Endothelial cell (in vitro differentiated cells): ENCODE data around the gene DHRS7. TPM values are rescaled to one million over a fixed set of nuclear protein-coding genes. Genes with fewer than 3 reads are reported as not detected.

Experiments used
- DNase-seq: peaks from one replicate; pipeline ENCODE4 v3.0.0; 2021; ENCODE audit warnings: low spot score
- H3K27ac Mint-ChIP-seq: one replicate; pipeline ENCODE4 v1.8.0; 2021; ENCODE audit warnings: mixed read lengths, inconsistent platforms; ENCODE audit not compliant: unreplicated experiment
- H3K27me3 Mint-ChIP-seq: one replicate; pipeline ENCODE4 v1.8.0; 2021; ENCODE audit warnings: mild to moderate bottlenecking, moderate library complexity, mixed read lengths, inconsistent platforms; ENCODE audit not compliant: unreplicated experiment
- H3K36me3 Mint-ChIP-seq: one replicate; pipeline ENCODE4 v1.8.0; 2021; ENCODE audit warnings: mild to moderate bottlenecking, low read depth, mixed read lengths, inconsistent platforms; ENCODE audit not compliant: unreplicated experiment
- H3K4me1 Mint-ChIP-seq: one replicate; pipeline ENCODE4 v1.8.0; 2021; ENCODE audit warnings: mild to moderate bottlenecking, mixed read lengths, inconsistent platforms; ENCODE audit not compliant: unreplicated experiment
- H3K4me3 Mint-ChIP-seq: one replicate; pipeline ENCODE4 v1.8.0; 2021; ENCODE audit warnings: mild to moderate bottlenecking, mixed read lengths, inconsistent platforms; ENCODE audit not compliant: unreplicated experiment
- H3K9me3 Mint-ChIP-seq: one replicate; pipeline ENCODE4 v1.8.0; 2021; ENCODE audit warnings: mixed read lengths, inconsistent platforms; ENCODE audit not compliant: unreplicated experiment
- total RNA-seq: library from RNA; stranded (reverse); fragmentation: NEBNext Ultra II Directional; extraction: Animal tissue kit (Norgen Biotek cat#: 25700); gene quantifications from one replicate; pipeline ENCODE4 v1.2.1, GENCODE V29; 2021; ENCODE audit not compliant: unreplicated experiment
- TF ChIP-seq, protein P1 (sequence below): fragments of 200-600 bp; sonication (generic); IDR thresholded peaks from one replicate; pipeline ENCODE4 v1.5.0; 2021; ENCODE audit warnings: antibody characterized with exemption; ENCODE audit not compliant: unreplicated experiment

The DHRS7 gene
- total RNA-seq, 1 donor from 2014 or later = 67.3 TPM

- Mint-ChIP-seq H3K36me3 (no peaks in the 10 kb centered on the region), H3K27ac (no peak overlapping the region), H3K4me3 (no peak overlapping the region), H3K9me3 (no peaks in the 10 kb centered on the region), H3K27me3 (peaks cover 1% of the 10 kb centered on the region), H3K4me1 (no peaks in the 10 kb centered on the region)
- no peak for DNase-seq
- TF ChIP-seq, protein P1, sequence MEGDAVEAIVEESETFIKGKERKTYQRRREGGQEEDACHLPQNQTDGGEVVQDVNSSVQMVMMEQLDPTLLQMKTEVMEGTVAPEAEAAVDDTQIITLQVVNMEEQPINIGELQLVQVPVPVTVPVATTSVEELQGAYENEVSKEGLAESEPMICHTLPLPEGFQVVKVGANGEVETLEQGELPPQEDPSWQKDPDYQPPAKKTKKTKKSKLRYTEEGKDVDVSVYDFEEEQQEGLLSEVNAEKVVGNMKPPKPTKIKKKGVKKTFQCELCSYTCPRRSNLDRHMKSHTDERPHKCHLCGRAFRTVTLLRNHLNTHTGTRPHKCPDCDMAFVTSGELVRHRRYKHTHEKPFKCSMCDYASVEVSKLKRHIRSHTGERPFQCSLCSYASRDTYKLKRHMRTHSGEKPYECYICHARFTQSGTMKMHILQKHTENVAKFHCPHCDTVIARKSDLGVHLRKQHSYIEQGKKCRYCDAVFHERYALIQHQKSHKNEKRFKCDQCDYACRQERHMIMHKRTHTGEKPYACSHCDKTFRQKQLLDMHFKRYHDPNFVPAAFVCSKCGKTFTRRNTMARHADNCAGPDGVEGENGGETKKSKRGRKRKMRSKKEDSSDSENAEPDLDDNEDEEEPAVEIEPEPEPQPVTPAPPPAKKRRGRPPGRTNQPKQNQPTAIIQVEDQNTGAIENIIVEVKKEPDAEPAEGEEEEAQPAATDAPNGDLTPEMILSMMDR = no peak
Observed at GRCh38 chr14:60178820-60179219, 13.6 kb upstream of the DHRS7 start.

DNA sequence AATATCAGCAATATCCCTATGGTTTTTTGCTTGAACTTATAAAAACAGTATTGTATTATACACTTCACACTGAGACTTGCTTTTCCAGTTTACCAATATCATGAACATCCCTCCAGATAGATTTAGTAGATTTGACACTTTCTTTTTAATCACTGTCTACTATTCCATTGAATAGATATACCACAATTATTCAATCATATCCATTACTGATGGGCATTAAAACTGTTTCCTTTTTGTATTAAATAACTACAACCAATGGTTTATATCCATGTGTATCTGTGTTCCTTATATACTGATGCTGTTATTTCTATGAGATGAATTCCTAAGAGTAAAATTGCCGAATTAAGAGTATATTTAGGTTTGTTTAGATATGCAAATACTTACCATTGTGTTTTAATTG is 13.0 kb upstream of the DHRS7 start:
- Mint-ChIP-seq H3K4me3 (no peak overlapping the region), H3K36me3 (no peaks in the 10 kb centered on the region), H3K9me3 (no peaks in the 10 kb centered on the region), H3K27me3 (peaks cover 1% of the 10 kb centered on the region), H3K4me1 (no peaks in the 10 kb centered on the region), H3K27ac (no peak overlapping the region)
- TF ChIP-seq, protein P1 = no peak
- no peak for DNase-seq

DNA sequence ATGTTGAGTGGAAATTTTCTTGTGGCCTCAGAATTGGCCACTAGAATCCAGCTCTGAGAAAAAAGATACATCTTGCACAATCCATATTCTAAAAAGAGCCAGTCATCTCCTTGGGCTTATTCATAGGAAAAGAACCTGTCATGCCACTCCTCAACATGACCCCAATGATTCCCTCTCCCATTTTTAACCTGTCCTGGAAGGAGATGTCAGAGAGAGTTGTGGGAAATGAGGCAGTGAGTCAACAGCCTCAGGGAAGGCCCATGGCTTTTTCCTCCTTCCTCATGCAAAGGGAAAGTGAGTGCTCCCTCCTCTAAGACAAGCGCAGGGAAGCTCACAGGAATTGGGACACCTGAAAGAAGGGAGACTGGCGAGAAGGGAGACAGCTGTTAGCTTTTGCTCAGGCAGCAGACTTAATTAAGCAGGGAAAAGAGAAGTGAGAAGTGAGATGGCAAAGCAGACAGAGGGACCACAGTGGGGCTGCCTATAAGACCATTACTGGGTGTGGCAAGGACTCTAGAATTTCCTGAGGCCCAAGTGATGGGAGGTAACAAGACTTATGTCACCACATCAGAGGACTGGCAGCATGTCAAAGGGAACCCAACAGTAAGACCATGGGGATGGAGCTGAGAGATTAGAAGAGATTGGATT is 10.2 kb upstream of the DHRS7 start:
- Mint-ChIP-seq H3K27ac (no peak overlapping the region), H3K36me3 (no peaks in the 10 kb centered on the region), H3K27me3 (peaks cover 2% of the 10 kb centered on the region), H3K4me1 (no peaks in the 10 kb centered on the region), H3K9me3 (no peaks in the 10 kb centered on the region), H3K4me3 (no peak overlapping the region)
- TF ChIP-seq, protein P1 = no peak
- no peak for DNase-seq

DNA sequence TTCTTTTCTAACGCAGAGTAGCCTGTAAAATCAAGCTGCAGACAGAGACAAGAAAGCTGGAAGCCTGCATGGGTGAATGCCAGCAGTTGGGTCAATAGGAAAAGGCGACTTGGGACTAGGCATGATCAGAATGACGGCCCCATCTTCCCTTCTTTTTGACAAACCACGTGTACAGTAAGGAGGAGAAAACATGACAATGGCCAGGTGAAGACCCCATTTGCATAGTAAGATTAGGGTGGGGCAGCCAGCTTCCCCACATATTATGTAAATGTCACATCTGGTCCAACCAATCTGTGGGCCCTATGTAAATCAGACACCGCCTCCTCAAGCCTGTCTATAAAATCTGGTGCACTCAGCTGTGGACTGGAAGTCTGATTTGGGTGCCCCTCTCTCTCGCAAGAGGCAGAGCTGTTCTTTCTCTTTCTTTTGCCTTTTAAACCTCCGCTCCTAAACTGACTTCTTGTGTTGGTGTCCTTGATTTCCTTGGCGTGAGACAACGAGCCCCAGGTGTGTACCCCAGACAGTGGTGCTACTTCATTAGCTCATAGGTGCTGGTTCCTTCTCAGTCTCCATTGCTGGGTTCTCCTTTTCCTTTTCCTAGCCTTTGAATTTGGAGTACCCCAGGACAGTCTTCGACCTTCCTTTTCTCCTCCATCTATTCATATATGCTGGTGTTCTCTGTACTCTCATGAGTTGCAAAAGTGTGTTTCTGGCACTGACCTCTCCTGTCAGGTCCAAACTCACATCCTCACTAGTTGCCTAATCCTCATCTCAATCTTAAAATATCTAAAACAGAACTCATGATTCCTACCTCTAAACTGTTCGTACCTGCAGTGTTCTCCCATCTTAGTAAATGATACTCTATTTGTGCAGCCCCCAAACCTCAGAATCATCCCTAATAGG is 9.4 kb upstream of the DHRS7 start:
- TF ChIP-seq, protein P1 = no peak
- no peak overlapping the region for H3K27ac Mint-ChIP-seq
- H3K4me1 Mint-ChIP-seq = no peaks in the 10 kb centered on the region
- H3K36me3 Mint-ChIP-seq = no peaks in the 10 kb centered on the region
- no peak for DNase-seq
- H3K27me3 Mint-ChIP-seq = peaks cover 2% of the 10 kb centered on the region
- no peak overlapping the region for H3K4me3 Mint-ChIP-seq
- no peaks in the 10 kb centered on the region for H3K9me3 Mint-ChIP-seq

DNA sequence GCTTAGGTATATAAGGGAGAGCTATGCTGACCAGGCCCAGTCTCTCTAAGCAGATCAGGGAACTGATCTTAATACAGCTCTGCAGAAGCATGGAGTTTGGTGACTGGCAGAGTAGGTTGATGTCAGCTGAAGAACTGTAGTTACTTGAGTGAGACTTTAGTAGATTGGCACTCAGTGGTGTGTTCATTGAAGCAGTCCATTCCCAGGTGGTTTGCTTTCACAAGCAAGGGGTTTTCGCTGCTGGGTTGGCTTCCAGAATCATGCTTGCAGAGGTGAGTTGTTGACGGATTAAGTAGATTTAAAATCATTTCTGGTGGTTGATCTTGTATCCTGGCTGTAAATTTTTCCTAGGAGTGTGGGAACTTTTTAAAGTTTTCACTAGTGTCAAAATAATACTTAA is 6.5 kb upstream of the DHRS7 start:
- no peak for DNase-seq
- Mint-ChIP-seq H3K4me1 (no peaks in the 10 kb centered on the region), H3K4me3 (no peak overlapping the region), H3K9me3 (no peaks in the 10 kb centered on the region), H3K36me3 (no peaks in the 10 kb centered on the region), H3K27ac (no peak overlapping the region), H3K27me3 (peaks cover 2% of the 10 kb centered on the region)
- TF ChIP-seq, protein P1 = no peak
